Natural killer cell (primary cell): ENCODE measurements around the gene MGAT2. TPM values are rescaled to one million over a fixed set of nuclear protein-coding genes. Genes with fewer than 3 reads are reported as not detected.

Experiments used
- ATAC-seq, 3 donors: fragments of 150-1000 bp in 2 of 3; fragments of 200-7000 bp in 1 of 3; cut with Tn5 transposase; 1 replicate in 1 of 3; 2 replicates in 2 of 3; pipeline ENCODE4 v1.10.0; 2021; ENCODE audit warnings: mild to moderate bottlenecking in 2 of 3, moderate library complexity in 2 of 3
- DNase-seq, 2 donors: peaks; one replicate each; pipeline versions ENCODE4 v3.0.0 to v3.0.0-alpha.2; 2013 to 2021; ENCODE audit warnings: mixed read lengths in 1 of 2
- H3K27ac ChIP-seq: one replicate; pipeline ENCODE4 v1.5.1; 2013; ENCODE audit warnings: mild to moderate bottlenecking, low read length
- H3K27me3 ChIP-seq: one replicate; pipeline ENCODE4 v1.6.1; 2013; ENCODE audit warnings: low read length; ENCODE audit not compliant: control insufficient read depth, insufficient read depth
- H3K36me3 ChIP-seq: one replicate; pipeline ENCODE4 v1.6.1; 2013; ENCODE audit warnings: low read length; ENCODE audit not compliant: control insufficient read depth, insufficient read depth
- H3K4me1 ChIP-seq: one replicate; pipeline ENCODE4 v1.6.1; 2013; ENCODE audit warnings: low read length; ENCODE audit not compliant: control insufficient read depth, insufficient read depth
- H3K4me3 ChIP-seq: one replicate; pipeline ENCODE4 v1.5.1; 2013; ENCODE audit warnings: low read length
- H3K9me3 ChIP-seq: one replicate; pipeline ENCODE4 v1.6.1; 2013; ENCODE audit warnings: low read length; ENCODE audit not compliant: control insufficient read depth, insufficient read depth
- H3K27ac Mint-ChIP-seq, 2 donors: one replicate each; pipeline ENCODE4 v1.8.0; 2022; ENCODE audit warnings: mild to moderate bottlenecking in 2 of 2, mixed read lengths in 2 of 2, moderate library complexity in 1 of 2
- H3K27me3 Mint-ChIP-seq, 2 donors: one replicate each; pipeline ENCODE4 v1.8.0; 2022; ENCODE audit warnings: low read depth in 2 of 2, mixed read lengths in 2 of 2
- H3K36me3 Mint-ChIP-seq: one replicate; pipeline ENCODE4 v1.8.0; 2022; ENCODE audit warnings: mixed read lengths
- H3K4me1 Mint-ChIP-seq, 2 donors: one replicate each; pipeline ENCODE4 v1.8.0; 2022; ENCODE audit warnings: mixed read lengths in 2 of 2
- H3K4me3 Mint-ChIP-seq: one replicate; pipeline ENCODE4 v1.8.0; 2022; ENCODE audit warnings: mild to moderate bottlenecking, moderate library complexity, mixed read lengths
- H3K9me3 Mint-ChIP-seq, 2 donors: one replicate each; pipeline ENCODE4 v1.8.0; 2022; ENCODE audit warnings: mixed read lengths in 2 of 2
- WGBS: methylation state at CpG from one replicate; pipeline ENCODE4 v1.1.7; 2013; ENCODE audit warnings: missing lambda C conversion rate; ENCODE audit not compliant: insufficient coverage; 5-methylcytosine and 5-hydroxymethylcytosine counted together
- intact Hi-C: fragments of 100-400 bp; cut with micrococcal nuclease; formaldehyde crosslinking; loops from one replicate; pipeline ENCODE4 v1.14.2; 2022
- total RNA-seq, 4 donors: library from RNA; stranded (reverse); fragments of 120-200 nt in 1 of 4; gene quantifications; one replicate each; pipeline versions ENCODE4 v1.2.3 to v1.2.4, GENCODE V29; 2013 to 2022
- TF ChIP-seq, protein P1 (sequence below): fragments of 200-600 bp; IDR thresholded peaks from one replicate; pipeline ENCODE4 v1.8.0; 2022; ENCODE audit warnings: antibody characterized with exemption

Gene MGAT2
- total RNA-seq, 3 donors from 2014 or later (not counting 1 experiment from before 2014, with no cell fraction given): 29.9 to 34.8 (median 33.8) TPM

DNA sequence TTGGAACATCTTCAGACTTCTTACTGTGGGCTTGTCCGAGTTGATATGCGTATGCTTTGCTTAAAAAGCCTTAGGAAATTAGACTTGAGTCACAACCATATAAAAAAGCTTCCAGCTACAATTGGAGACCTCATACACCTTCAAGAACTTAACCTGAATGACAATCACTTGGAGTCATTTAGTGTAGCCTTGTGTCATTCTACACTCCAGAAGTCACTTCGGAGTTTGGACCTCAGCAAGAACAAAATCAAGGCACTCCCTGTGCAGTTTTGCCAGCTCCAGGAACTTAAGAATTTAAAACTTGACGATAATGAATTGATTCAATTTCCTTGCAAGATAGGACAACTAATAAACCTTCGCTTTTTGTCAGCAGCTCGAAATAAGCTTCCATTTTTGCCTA, 13.0 kb upstream of the MGAT2 start:
- ATAC-seq (no peak), DNase-seq (no peak)
- TF ChIP-seq, protein P1, sequence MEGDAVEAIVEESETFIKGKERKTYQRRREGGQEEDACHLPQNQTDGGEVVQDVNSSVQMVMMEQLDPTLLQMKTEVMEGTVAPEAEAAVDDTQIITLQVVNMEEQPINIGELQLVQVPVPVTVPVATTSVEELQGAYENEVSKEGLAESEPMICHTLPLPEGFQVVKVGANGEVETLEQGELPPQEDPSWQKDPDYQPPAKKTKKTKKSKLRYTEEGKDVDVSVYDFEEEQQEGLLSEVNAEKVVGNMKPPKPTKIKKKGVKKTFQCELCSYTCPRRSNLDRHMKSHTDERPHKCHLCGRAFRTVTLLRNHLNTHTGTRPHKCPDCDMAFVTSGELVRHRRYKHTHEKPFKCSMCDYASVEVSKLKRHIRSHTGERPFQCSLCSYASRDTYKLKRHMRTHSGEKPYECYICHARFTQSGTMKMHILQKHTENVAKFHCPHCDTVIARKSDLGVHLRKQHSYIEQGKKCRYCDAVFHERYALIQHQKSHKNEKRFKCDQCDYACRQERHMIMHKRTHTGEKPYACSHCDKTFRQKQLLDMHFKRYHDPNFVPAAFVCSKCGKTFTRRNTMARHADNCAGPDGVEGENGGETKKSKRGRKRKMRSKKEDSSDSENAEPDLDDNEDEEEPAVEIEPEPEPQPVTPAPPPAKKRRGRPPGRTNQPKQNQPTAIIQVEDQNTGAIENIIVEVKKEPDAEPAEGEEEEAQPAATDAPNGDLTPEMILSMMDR: no peak
- Mint-ChIP-seq H3K27me3 (no peaks in the 10 kb centered on the region), H3K36me3 (no peaks in the 10 kb centered on the region), H3K4me1 (no peaks in the 10 kb centered on the region), H3K9me3 (no peaks in the 10 kb centered on the region), H3K4me3 (no peak overlapping the region), H3K27ac (no peak overlapping the region)
- WGBS: 89% methylated on average over 6 of the region's 6 CpGs
- Histone ChIP-seq H3K4me1 (no peaks in the 10 kb centered on the region), H3K9me3 (no peaks in the 10 kb centered on the region), H3K27ac (no peak overlapping the region), H3K4me3 (no peak overlapping the region), H3K36me3 (peaks cover 12% of the 10 kb centered on the region), H3K27me3 (no peaks in the 10 kb centered on the region)
- intact Hi-C loops: no loop called here

DNA sequence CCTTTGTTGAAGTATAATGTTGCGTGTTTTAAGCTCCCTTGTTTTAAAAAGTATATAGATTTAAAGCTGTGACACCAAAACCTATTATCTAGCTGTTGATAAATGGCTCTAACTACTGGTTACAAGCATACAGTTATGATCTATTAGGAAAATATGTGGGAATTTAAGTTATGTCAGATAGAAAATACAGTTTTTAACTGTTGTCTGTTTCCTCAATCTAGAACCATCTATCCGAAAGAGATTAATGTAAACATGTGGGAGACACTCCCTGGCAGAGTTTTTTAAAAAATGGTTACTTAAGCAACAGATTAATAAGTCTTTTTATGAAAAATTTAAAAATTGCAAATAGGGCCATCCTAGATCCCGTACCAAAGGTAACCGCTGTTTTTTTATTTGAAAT, 8.3 kb upstream of the MGAT2 start:
- Mint-ChIP-seq H3K4me3 (no peak overlapping the region), H3K9me3 (no peaks in the 10 kb centered on the region), H3K4me1 (no peaks in the 10 kb centered on the region), H3K27me3 (no peaks in the 10 kb centered on the region), H3K27ac (no peak overlapping the region), H3K36me3 (no peaks in the 10 kb centered on the region)
- ATAC-seq (no peak), DNase-seq (no peak)
- Histone ChIP-seq H3K27ac (no peak overlapping the region), H3K36me3 (peaks cover 10% of the 10 kb centered on the region), H3K4me1 (no peaks in the 10 kb centered on the region), H3K4me3 (no peak overlapping the region), H3K9me3 (no peaks in the 10 kb centered on the region), H3K27me3 (no peaks in the 10 kb centered on the region)
- 100% methylated on average over 3 of the region's 4 CpGs for WGBS
- TF ChIP-seq, protein P1: no peak
- intact Hi-C loops: no loop called here

DNA sequence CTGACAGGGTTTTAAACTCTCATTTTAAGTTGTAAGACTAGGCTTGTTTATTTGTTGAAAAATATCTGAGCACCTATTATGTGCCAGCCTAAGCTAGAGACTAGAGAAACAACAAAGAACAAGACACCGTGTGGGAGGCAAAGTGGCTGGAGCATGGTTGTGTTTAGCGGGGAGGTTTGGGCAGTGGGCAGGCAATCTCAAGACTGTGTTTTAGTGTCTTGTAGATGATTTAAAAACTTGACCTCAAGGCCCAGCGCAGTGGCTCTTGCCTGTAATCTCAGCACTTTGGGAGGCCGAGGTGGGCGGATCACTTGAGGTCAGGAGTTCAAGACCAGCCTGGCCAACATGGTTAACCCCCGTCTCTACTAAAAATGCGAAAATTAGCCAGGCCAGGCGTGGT, 7.9 kb upstream of the MGAT2 start:
- no peak overlapping the region for H3K27ac Mint-ChIP-seq
- Histone ChIP-seq H3K27me3 (no peaks in the 10 kb centered on the region), H3K4me1 (peaks cover 1% of the 10 kb centered on the region), H3K36me3 (peaks cover 10% of the 10 kb centered on the region), H3K27ac (no peak overlapping the region), H3K9me3 (no peaks in the 10 kb centered on the region), H3K4me3 (no peak overlapping the region)
- 97% methylated on average over 8 of the region's 8 CpGs for WGBS
- H3K9me3 Mint-ChIP-seq: no peaks in the 10 kb centered on the region
- TF ChIP-seq, protein P1: no peak
- H3K27me3 Mint-ChIP-seq: no peaks in the 10 kb centered on the region
- no peak for ATAC-seq
- H3K4me3 Mint-ChIP-seq: no peak overlapping the region
- DNase-seq: no peak
- no peaks in the 10 kb centered on the region for H3K36me3 Mint-ChIP-seq
- no peaks in the 10 kb centered on the region for H3K4me1 Mint-ChIP-seq
- intact Hi-C loops: no loop called here

DNA sequence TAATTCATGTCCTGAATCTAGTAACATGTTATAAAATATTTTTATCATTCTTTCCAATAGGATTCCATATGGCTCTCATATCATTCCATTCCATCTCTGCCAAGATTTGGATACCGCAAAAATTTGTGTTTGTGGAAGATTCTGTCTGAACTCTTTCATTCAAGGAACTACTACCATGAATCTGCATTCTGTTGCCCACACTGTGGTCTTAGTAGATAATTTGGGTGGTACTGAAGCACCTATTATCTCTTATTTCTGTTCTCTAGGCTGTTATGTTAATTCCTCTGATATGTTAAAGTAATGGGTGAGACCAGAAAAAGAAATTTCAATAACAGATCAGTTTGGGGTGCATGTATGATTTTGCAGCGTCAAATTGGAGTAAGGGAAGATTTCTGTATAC, 6.4 kb upstream of the MGAT2 start:
- peaks cover 6% of the 10 kb centered on the region for H3K4me1 ChIP-seq
- no peaks in the 10 kb centered on the region for H3K27me3 ChIP-seq
- H3K27ac ChIP-seq: no peak overlapping the region
- no peak for DNase-seq
- intact Hi-C loops: no loop called here
- WGBS: 100% methylated on average over 1 of the region's 2 CpGs
- H3K4me1 Mint-ChIP-seq: peaks cover 12% of the 10 kb centered on the region in 2 donors
- H3K4me3 ChIP-seq: no peak overlapping the region
- H3K9me3 ChIP-seq: no peaks in the 10 kb centered on the region
- no peaks in the 10 kb centered on the region for H3K9me3 Mint-ChIP-seq
- H3K36me3 Mint-ChIP-seq: peaks cover 12% of the 10 kb centered on the region
- no peak overlapping the region for H3K27ac Mint-ChIP-seq
- TF ChIP-seq, protein P1: no peak
- ATAC-seq: no peak
- H3K36me3 ChIP-seq: peaks cover 16% of the 10 kb centered on the region
- no peak overlapping the region for H3K4me3 Mint-ChIP-seq
- no peaks in the 10 kb centered on the region for H3K27me3 Mint-ChIP-seq
